Measurements from ENCODE around the gene SHISA9. TPM values are rescaled to one million over a fixed set of nuclear protein-coding genes. Genes with fewer than 3 reads are reported as not detected.

The SHISA9 gene
- total and polyA plus RNA-seq, 2 of the 4 experiments (the other 2 are of a cell fraction), result under 0.01 TPM; not detected in 1

GRCh38 chr16:13134836-13135235, 233.4 kb downstream of the SHISA9 start:
- dilution Hi-C loops (cut with HindIII; ENCODE audit: low sequenced_read_pairs, unreplicated experiment), result no loop called here
- Histone ChIP-seq H3K23ac (ENCODE audit: low read depth, low read length) (no peak overlapping the region), H3K27me3 (ENCODE audit: control insufficient read depth, insufficient read depth, low read length) (no peaks in the 10 kb centered on the region), H3K9ac (ENCODE audit: low read depth, low read length) (no peak overlapping the region), H2AK9ac (replicated peaks; ENCODE audit: low read depth, low read length, poor library complexity) (no peak overlapping the region), H2BK5ac (ENCODE audit: low read depth, low read length, poor library complexity, severe bottlenecking) (no peak overlapping the region), H4K20me1 (ENCODE audit: insufficient read depth, low read length) (no peaks in the 10 kb centered on the region), H2BK20ac (ENCODE audit: low read depth, low read length) (no peak overlapping the region), H3K9me3 (ENCODE audit: control insufficient read depth, insufficient read depth, low read length) (peaks cover 12% of the 10 kb centered on the region), H3K79me1 (ENCODE audit: low read depth in 1 of 2, low read length in 2 of 2) (no peaks in the 10 kb centered on the region), H4K91ac (ENCODE audit: insufficient read depth, low read depth, low read length) (no peak overlapping the region), H4K5ac (ENCODE audit: low read depth, low read length) (no peak overlapping the region), H3K4me2 (ENCODE audit: low read depth, low read length) (no peak overlapping the region), H3K4ac (ENCODE audit: low read depth, low read length) (no peak overlapping the region), H3K27ac (ENCODE audit: insufficient read depth, low read length) (no peak overlapping the region), H2BK15ac (ENCODE audit: low read depth, low read length) (no peak overlapping the region), H3K56ac (ENCODE audit: extremely low read depth, insufficient read depth, low read length) (no peak overlapping the region), H2AFZ (replicated peaks; ENCODE audit: low read length, poor library complexity) (no peak overlapping the region), H3K36me3 (ENCODE audit: control insufficient read depth, insufficient read depth, low read length) (no peaks in the 10 kb centered on the region), H3K4me1 (ENCODE audit: control insufficient read depth, insufficient read depth, low read length) (no peaks in the 10 kb centered on the region), H3K18ac (ENCODE audit: low read depth, low read length) (no peak overlapping the region), H4K8ac (ENCODE audit: low read depth in 2 of 2, low read length in 2 of 2) (no peak overlapping the region), H3K4me3 (ENCODE audit: insufficient read depth, low read depth, low read length) (no peak overlapping the region), H2AK5ac (ENCODE audit: low read depth, low read length) (no peak overlapping the region), H3K14ac (replicated peaks; ENCODE audit: low read depth, low read length) (no peak overlapping the region), H2BK120ac (ENCODE audit: low read depth, low read length) (no peak overlapping the region), H3K9me1 (ENCODE audit: insufficient read depth, low read length) (no peaks in the 10 kb centered on the region)
- ATAC-seq (ENCODE audit: low read depth) (no peak), DNase-seq (no peak)
- 29% methylated on average over 1 of the region's 1 CpG; no CpG with 5 or more reads in 1 of the 2 experiments for WGBS, 2 experiments (ENCODE audit: extremely low coverage in 2 of 2, insufficient read length in 1 of 2)
- intact Hi-C loops (cut with micrococcal nuclease), result no loop called here
- ChIA-PET CTCF (no interaction called here), POLR2A (ENCODE audit: unreplicated experiment) (no interaction called here)
- no TSS peak for BruUV-seq (replicated peaks)
- TF ChIP-seq ELK1 (IDR thresholded peaks at IDR 0.05; ENCODE audit: borderline replicate concordance, low read depth, low read length) (no peak), USF2 (IDR thresholded peaks at IDR 0.05; ENCODE audit: low read depth, low read length) (peak; percentile 9; the same call in 1 of the 2 replicates)
- in situ Hi-C loops (cut with MboI; ENCODE audit: low sequenced_read_pairs), result no loop called here
